Activated CD8-positive, alpha-beta memory T cell treated with anti-CD3 and anti-CD28 coated beads, Interleukin-2, amount 10 ng/mL, durations not matched to agents 7 days and 5 days (primary cell): ENCODE data around the gene CSRP3. TPM values are rescaled to one million over a fixed set of nuclear protein-coding genes. Genes with fewer than 3 reads are reported as not detected.

Experiments used
- ATAC-seq: fragments of 150-1000 bp; cut with Tn5 transposase; one replicate; pipeline ENCODE4 v1.10.0; 2021; ENCODE audit warnings: moderate library complexity
- CTCF ChIA-PET: fragments of 350-600 bp; sonication (Branson Sonifier 250); formaldehyde crosslinking; loops from one replicate; lab custom pipeline; 2021; ENCODE audit warnings: antibody characterized with exemption; lab: Charles Lee
- DNase-seq: peaks from one replicate; pipeline ENCODE4 v3.0.0-alpha.2; 2020
- H3K27ac Mint-ChIP-seq: one replicate; pipeline ENCODE4 v1.8.0; 2021; ENCODE audit warnings: mild to moderate bottlenecking, mixed read lengths
- H3K27me3 Mint-ChIP-seq: one replicate; pipeline ENCODE4 v1.8.0; 2021; ENCODE audit warnings: mixed read lengths
- H3K36me3 Mint-ChIP-seq: one replicate; pipeline ENCODE4 v1.8.0; 2021; ENCODE audit warnings: mild to moderate bottlenecking, mixed read lengths
- H3K4me1 Mint-ChIP-seq: one replicate; pipeline ENCODE4 v1.8.0; 2021; ENCODE audit warnings: mixed read lengths
- H3K4me3 Mint-ChIP-seq: one replicate; pipeline ENCODE4 v1.8.0; 2021; ENCODE audit warnings: mild to moderate bottlenecking, moderate library complexity, mixed read lengths
- H3K9me3 Mint-ChIP-seq: one replicate; pipeline ENCODE4 v1.8.0; 2022; ENCODE audit warnings: low read depth, mixed read lengths
- total RNA-seq, 2 experiments: library from RNA; stranded (reverse); gene quantifications; one replicate each; pipeline ENCODE4 v1.2.3, GENCODE V29; 2021

CSRP3 gene
- total RNA-seq, 2 experiments from 2014 or later, result not detected

DNA sequence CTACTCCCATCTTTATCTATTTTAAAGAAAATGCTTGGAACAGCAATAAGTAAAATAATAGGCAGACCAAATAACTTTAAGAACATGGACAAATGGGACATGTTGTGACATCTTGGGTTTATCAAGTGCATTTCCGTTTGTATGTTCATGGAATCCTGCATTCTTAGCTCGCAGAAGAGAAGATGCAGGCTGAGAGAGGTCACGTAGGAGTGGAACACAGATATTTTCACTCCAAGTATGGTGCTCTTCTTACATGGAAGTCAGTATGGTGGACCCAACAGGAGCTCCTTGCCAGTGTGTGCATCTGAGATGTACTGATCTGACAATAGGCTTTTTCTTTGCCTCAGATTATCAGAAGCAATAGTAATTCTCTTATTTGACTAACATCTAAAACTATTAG, 37.3 kb upstream of the CSRP3 start:
- Mint-ChIP-seq H3K27ac (no peak overlapping the region), H3K36me3 (peaks cover 50% of the 10 kb centered on the region), H3K4me1 (peaks cover 32% of the 10 kb centered on the region), H3K27me3 (peaks cover 14% of the 10 kb centered on the region), H3K4me3 (peak overlapping the region; percentile 71), H3K9me3 (no peaks in the 10 kb centered on the region)
- CTCF ChIA-PET, result interaction anchor here (0.7 to 1.6 kb wide), 2 partner anchors 162 to 318 kb away, joined by 3 read pairs; no protein-coding TSS in a partner anchor
- DNase-seq, result no peak
- ATAC-seq, result no peak

GRCh38 chr11:19237813-19238212, 36.0 kb upstream of the CSRP3 start:
- H3K27ac Mint-ChIP-seq, result no peak overlapping the region
- no peak for DNase-seq
- no peak overlapping the region for H3K4me3 Mint-ChIP-seq
- peaks cover 23% of the 10 kb centered on the region for H3K4me1 Mint-ChIP-seq
- CTCF ChIA-PET, result interaction anchor here (1.1 kb wide), 1 partner anchor 22 kb away, joined by 3 read pairs; no protein-coding TSS in a partner anchor
- H3K36me3 Mint-ChIP-seq, result peaks cover 55% of the 10 kb centered on the region
- H3K27me3 Mint-ChIP-seq, result peaks cover 8% of the 10 kb centered on the region
- no peaks in the 10 kb centered on the region for H3K9me3 Mint-ChIP-seq
- ATAC-seq, result no peak

DNA sequence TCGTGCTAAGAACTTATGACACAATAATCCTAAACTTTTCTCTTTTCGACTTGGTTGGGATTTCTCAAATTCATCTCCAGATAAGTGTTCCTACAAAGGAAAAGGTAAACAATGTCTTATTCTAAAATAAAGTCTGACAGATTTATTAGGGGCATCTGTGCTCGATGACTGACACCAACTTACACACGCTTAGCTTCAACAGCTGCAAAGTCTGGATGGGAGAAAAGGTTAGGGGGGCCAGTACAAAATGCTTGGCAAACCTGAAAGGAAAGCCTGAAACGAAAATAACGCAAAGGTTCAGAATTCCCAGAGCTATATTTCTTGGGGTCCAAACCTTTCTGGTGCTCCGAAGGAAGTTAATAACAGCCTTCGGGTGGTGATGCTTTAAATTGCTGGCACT, 35.6 kb upstream of the CSRP3 start:
- Mint-ChIP-seq H3K4me1 (peaks cover 19% of the 10 kb centered on the region), H3K27me3 (peaks cover 5% of the 10 kb centered on the region)

GRCh38 chr11:19234231-19234817, 32.5 kb upstream of the CSRP3 start:
- H3K27me3 Mint-ChIP-seq, result no peaks in the 10 kb centered on the region
- no peak overlapping the region for H3K4me3 Mint-ChIP-seq
- peaks cover 76% of the 10 kb centered on the region for H3K36me3 Mint-ChIP-seq
- ATAC-seq (no peak), DNase-seq (no peak)
- no peaks in the 10 kb centered on the region for H3K9me3 Mint-ChIP-seq
- peaks cover 30% of the 10 kb centered on the region for H3K4me1 Mint-ChIP-seq
- CTCF ChIA-PET, result no interaction called here
- H3K27ac Mint-ChIP-seq, result no peak overlapping the region

More for the DNA sequence above, 35.6 kb upstream of the CSRP3 start:
- DNase-seq (no peak), ATAC-seq (no peak)
- CTCF ChIA-PET, result interaction anchor here (1.1 kb wide), 1 partner anchor 22 kb away, joined by 3 read pairs; no protein-coding TSS in a partner anchor
- no peak overlapping the region for H3K27ac Mint-ChIP-seq
- H3K4me3 Mint-ChIP-seq, result no peak overlapping the region
- no peaks in the 10 kb centered on the region for H3K9me3 Mint-ChIP-seq
- peaks cover 58% of the 10 kb centered on the region for H3K36me3 Mint-ChIP-seq

GRCh38 chr11:19232910-19233503, 31.2 kb upstream of the CSRP3 start:
- H3K9me3 Mint-ChIP-seq, result no peaks in the 10 kb centered on the region
- no peak for DNase-seq
- H3K4me1 Mint-ChIP-seq, result peaks cover 19% of the 10 kb centered on the region
- peak overlapping the region; percentile 3 for H3K27ac Mint-ChIP-seq
- CTCF ChIA-PET, result no interaction called here
- H3K36me3 Mint-ChIP-seq, result peaks cover 77% of the 10 kb centered on the region
- ATAC-seq, result no peak
- H3K4me3 Mint-ChIP-seq, result no peak overlapping the region
- no peaks in the 10 kb centered on the region for H3K27me3 Mint-ChIP-seq

- peaks cover 17% of the 10 kb centered on the region for H3K4me1 Mint-ChIP-seq
- H3K27ac Mint-ChIP-seq, result no peak overlapping the region
- peaks cover 71% of the 10 kb centered on the region for H3K36me3 Mint-ChIP-seq
- CTCF ChIA-PET, result interaction anchor here (1.5 kb wide), 1 partner anchor 11 kb away, joined by 4 read pairs; the partner anchor contains the start of gene E2F8
- H3K27me3 Mint-ChIP-seq, result no peaks in the 10 kb centered on the region
- DNase-seq, result no peak
- ATAC-seq, result no peak
- no peak overlapping the region for H3K4me3 Mint-ChIP-seq
- no peaks in the 10 kb centered on the region for H3K9me3 Mint-ChIP-seq
These were observed 27.9 kb upstream of the CSRP3 start for GRCh38 chr11:19229671-19230070.

DNA sequence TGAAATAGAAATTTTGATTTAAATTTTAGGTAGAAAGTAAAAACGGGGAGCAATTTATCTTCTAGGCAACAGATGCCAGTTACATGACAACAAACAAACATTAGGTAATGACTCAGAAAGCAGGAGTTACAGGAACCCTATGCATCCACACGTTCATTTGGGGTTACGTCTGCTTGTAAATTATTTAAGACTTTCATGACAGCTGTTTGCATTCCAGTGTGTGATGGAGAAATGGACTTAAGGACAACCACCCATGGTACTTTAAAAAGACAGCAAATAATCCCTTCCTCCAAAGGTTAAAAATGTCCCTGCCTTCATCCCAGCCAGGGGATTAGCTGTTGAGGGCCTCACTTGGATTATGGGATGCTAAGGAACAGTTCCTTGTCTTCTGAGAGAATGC, 27.2 kb upstream of the CSRP3 start:
- H3K36me3 Mint-ChIP-seq, result peaks cover 71% of the 10 kb centered on the region
- no peak overlapping the region for H3K27ac Mint-ChIP-seq
- no peak overlapping the region for H3K4me3 Mint-ChIP-seq
- H3K4me1 Mint-ChIP-seq, result peaks cover 17% of the 10 kb centered on the region
- CTCF ChIA-PET, result interaction anchor here (1.5 kb wide), 1 partner anchor 12 kb away, joined by 4 read pairs; the partner anchor contains the start of gene E2F8
- no peak for ATAC-seq
- no peaks in the 10 kb centered on the region for H3K9me3 Mint-ChIP-seq
- DNase-seq, result no peak
- H3K27me3 Mint-ChIP-seq, result no peaks in the 10 kb centered on the region

DNA sequence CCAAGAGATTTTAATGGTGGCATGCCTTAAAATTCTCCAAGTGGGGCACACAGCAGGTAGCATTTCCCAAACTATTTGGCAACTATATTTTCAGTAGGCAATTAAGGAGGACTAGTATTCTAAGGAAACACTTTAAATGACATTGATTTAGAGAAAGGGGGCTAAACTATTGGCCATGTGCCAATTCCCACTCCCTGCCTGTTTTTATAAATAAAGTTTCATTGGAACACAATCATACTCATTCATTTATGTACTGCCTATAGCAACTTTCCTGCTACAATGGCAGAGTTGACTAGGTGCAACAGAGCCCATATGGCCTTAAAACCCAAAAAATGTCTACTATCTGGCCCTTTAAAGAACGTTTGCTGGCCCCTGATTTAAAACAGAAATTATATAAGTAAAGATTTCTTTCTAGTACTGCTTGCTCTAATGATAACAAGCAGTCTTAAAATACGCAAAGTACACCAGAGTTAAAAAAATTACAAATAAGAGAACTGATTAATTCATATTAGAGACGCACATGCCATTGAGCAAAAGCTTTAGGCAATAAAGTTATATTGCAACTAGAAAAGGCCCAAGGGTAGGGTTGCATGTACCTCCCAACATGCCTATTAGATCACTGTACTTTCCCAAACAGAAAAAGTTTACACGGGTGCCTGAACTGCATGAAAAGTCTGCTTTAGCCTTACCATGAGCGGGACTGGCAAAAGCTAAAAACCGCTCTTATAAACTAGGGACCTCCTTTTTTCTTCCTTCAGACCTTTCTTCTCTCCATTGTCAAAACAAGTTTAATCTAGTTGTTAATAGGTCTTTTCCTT, 24.8 kb upstream of the CSRP3 start:
- no peak for DNase-seq
- Mint-ChIP-seq H3K27me3 (no peaks in the 10 kb centered on the region), H3K36me3 (peaks cover 78% of the 10 kb centered on the region), H3K9me3 (no peaks in the 10 kb centered on the region), H3K4me1 (peaks cover 13% of the 10 kb centered on the region), H3K4me3 (no peak overlapping the region), H3K27ac (no peak overlapping the region)
- no peak for ATAC-seq
- CTCF ChIA-PET, result interaction anchor here (1.1 kb wide), 1 partner anchor 156 kb away, joined by 3 read pairs; no protein-coding TSS in a partner anchor

DNA sequence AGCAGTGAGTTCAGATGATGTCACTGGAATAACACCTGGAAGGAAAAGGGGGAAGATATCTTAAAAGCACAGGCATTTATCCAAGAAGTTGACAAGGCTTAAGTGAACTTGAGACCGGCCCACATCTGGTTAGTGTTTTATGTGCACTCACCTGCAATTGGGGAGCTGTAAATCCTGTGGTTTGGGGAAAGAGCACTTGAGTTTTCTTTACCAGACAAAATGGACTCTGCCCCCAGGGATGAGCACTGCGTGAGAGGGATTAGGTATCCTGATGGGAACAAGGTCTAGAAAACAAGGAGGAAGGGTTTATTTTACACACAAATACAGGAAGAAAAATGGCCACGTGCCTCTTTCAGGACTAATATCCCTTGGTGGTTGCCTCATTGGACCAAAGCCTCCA, 23.8 kb upstream of the CSRP3 start:
- no peak for ATAC-seq
- H3K27ac Mint-ChIP-seq, result no peak overlapping the region

DNA sequence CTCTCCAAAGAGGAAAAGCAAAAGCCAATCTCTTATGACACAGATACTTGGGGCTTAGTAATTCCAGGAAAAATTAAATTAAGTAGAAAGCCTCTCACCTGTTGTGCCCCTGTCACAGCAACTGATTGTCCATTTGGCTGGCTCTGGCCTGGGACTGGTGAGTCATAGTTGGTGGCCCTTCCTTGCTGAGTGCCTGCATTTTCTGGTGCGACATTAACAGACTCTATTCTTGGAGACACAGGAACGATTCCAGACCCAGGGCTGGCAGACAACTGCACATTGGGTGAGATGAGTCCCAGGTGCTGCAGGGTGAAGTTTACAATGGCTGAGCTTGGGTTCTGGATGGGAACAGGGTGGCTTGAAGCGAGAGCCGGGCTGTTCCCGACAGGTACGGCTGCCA, 23.3 kb upstream of the CSRP3 start:
- no peak overlapping the region for H3K4me3 Mint-ChIP-seq
- DNase-seq, result no peak
- CTCF ChIA-PET, result no interaction called here
- H3K4me1 Mint-ChIP-seq, result peaks cover 3% of the 10 kb centered on the region
- H3K27me3 Mint-ChIP-seq, result no peaks in the 10 kb centered on the region
- H3K9me3 Mint-ChIP-seq, result no peaks in the 10 kb centered on the region
- H3K36me3 Mint-ChIP-seq, result peaks cover 68% of the 10 kb centered on the region
- no peak overlapping the region for H3K27ac Mint-ChIP-seq
- no peak for ATAC-seq

More for the DNA sequence above, 23.8 kb upstream of the CSRP3 start:
- Mint-ChIP-seq H3K4me3 (no peak overlapping the region), H3K27me3 (no peaks in the 10 kb centered on the region), H3K36me3 (peaks cover 73% of the 10 kb centered on the region), H3K9me3 (no peaks in the 10 kb centered on the region), H3K4me1 (peaks cover 7% of the 10 kb centered on the region)
- CTCF ChIA-PET, result no interaction called here
- no peak for DNase-seq

DNA sequence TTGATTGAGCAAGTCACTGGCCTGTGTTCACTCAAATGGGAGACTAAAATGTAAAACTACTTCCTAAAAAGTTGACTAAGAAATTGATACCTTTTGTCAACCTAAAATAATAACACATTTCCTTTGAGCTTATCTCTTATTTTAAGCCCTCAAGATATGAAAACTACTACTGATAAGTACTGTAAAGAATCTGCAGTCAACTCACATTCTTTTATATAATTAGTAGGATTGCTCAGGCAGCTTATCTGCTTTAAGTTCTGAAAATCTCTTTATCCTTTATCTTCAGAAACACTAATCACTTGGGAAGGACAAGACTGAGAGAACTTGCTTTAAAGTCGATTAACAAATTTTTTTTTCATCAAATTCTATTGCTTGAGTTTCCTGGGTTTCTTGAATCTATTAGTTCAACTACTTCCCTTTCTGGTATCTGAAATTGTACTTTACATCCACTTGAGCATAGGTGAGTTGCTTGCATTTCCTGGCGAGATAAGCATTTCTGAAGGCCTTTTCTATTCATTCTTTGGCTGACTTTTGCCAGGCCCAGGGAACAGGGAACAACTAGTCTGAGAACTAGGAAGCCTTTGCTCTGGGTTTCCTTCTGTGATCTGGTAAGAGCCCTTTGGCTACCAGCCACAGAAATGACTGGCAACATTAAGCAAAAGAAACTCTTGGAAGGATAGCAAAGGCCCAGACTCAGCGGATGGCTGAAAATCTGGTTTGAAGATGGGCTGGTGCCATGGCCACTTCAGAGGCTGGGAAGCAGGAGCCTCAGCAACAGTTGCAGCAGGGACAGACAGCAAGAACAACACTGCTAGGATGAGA, 19.3 kb upstream of the CSRP3 start:
- Mint-ChIP-seq H3K4me3 (no peak overlapping the region), H3K4me1 (no peaks in the 10 kb centered on the region), H3K27me3 (peaks cover 5% of the 10 kb centered on the region), H3K9me3 (no peaks in the 10 kb centered on the region), H3K36me3 (peaks cover 41% of the 10 kb centered on the region), H3K27ac (no peak overlapping the region)
- DNase-seq (no peak), ATAC-seq (no peak)
- CTCF ChIA-PET, result interaction anchor here (0.8 kb wide), 1 partner anchor 150 kb away, joined by 3 read pairs; no protein-coding TSS in a partner anchor

DNA sequence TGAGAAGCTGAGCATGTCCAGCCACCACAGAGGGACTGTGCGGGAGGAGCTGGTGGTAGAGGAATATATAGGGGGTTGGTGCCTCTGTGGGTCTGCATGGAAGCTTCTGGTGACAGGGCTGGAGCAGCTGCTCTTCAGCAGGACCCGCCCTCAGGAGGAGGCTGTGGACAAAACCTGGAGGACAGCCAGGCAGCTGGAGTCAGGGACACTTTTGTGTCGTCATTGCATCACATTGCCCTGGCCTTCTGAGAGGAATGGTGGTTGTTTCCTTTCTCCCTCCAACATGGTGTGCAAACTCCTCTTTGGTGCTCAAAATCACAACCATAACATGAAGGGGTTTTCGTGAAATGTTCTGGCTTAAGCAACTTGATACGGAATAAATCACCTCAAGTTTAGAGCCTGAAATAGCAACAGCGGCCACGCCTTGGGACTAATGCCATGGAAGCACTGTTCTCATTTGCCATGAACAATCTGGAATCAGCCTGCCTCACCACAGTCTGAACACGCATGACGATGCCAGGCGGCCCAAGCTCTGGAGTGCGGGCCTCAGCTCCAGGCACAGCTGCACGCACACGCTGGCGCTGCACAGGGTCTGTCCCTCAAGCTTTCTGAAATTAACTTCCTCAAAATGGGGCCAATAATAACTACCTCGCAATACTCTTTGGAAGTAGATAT, 17.1 kb upstream of the CSRP3 start:
- CTCF ChIA-PET, result no interaction called here
- no peak for ATAC-seq
- peaks cover 20% of the 10 kb centered on the region for H3K27me3 Mint-ChIP-seq
- DNase-seq, result no peak
- no peaks in the 10 kb centered on the region for H3K4me1 Mint-ChIP-seq
- no peaks in the 10 kb centered on the region for H3K9me3 Mint-ChIP-seq
- peaks cover 21% of the 10 kb centered on the region for H3K36me3 Mint-ChIP-seq
- H3K27ac Mint-ChIP-seq, result no peak overlapping the region
- no peak overlapping the region for H3K4me3 Mint-ChIP-seq
